Transverse colon (tissue), 4 donors: ENCODE data around the gene CISD3.

ENCODE experiments used
- POLR2A ChIP-seq: fragments of 450-650 bp; IDR thresholded peaks from one replicate; pipeline ENCODE4 v1.6.1; 2016; ENCODE audit warnings: antibody characterized with exemption, mild to moderate bottlenecking, moderate library complexity
- POLR2AphosphoS5 ChIP-seq, 3 donors: sonication (generic); formaldehyde crosslinking; IDR thresholded peaks; one replicate each; pipeline ENCODE4 v1.6.1; 2016; ENCODE audit warnings: antibody characterized with exemption in 3 of 3
- TF ChIP-seq, protein P1 (sequence below), 5 experiments: fragments of 200-600 bp in 3 of 5; fragments of 450-650 bp in 2 of 5; sonication (generic) in 3 of 5; IDR thresholded peaks; 1 replicate in 2 of 5; 2 replicates in 3 of 5; pipeline ENCODE4 v1.5.1; 2016 to 2017; ENCODE audit warnings: antibody characterized with exemption in 5 of 5, inconsistent platforms in 3 of 5, mild to moderate bottlenecking in 2 of 5, moderate library complexity in 1 of 5

DNA sequence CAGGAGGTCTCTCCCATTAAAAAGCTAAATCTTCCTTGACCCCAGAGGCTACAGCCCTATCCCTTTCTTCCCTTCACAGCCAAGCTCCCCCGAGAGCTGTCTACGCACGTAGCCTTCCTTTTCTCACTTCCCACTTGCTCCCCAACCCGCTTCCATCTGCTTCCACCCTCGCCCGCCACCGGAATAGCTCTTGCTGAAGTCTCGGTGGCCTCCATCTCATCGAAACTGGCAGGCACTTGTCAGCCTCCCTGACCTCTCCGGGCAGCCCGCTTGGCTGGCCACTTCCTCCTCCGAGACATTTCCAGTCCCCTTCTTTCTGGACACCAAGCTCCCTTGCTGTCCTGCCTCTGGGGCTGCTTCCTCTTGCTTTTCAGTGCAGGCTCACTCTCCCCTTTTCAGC lies 44.6 kb upstream of the CISD3 start:
- TF ChIP-seq, protein P1, sequence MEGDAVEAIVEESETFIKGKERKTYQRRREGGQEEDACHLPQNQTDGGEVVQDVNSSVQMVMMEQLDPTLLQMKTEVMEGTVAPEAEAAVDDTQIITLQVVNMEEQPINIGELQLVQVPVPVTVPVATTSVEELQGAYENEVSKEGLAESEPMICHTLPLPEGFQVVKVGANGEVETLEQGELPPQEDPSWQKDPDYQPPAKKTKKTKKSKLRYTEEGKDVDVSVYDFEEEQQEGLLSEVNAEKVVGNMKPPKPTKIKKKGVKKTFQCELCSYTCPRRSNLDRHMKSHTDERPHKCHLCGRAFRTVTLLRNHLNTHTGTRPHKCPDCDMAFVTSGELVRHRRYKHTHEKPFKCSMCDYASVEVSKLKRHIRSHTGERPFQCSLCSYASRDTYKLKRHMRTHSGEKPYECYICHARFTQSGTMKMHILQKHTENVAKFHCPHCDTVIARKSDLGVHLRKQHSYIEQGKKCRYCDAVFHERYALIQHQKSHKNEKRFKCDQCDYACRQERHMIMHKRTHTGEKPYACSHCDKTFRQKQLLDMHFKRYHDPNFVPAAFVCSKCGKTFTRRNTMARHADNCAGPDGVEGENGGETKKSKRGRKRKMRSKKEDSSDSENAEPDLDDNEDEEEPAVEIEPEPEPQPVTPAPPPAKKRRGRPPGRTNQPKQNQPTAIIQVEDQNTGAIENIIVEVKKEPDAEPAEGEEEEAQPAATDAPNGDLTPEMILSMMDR (IDR thresholded peaks at IDR 0.05): no peak
- TF ChIP-seq POLR2AphosphoS5 (IDR thresholded peaks at IDR 0.05) (no peak), POLR2A (no peak)
